CD4-positive, alpha-beta T cell treated with Interleukin-6 for 4 hours (primary cell): ENCODE results near the gene OSBPL10.

Source experiments
- DNase-seq: peaks from one replicate; pipeline ENCODE4 v3.0.0-alpha.2; 2020; ENCODE audit warnings: mixed read lengths

Gene OSBPL10

GRCh38 chr3:31648286-31648968 lies 332.6 kb downstream of the OSBPL10 start:
- no peak for DNase-seq

GRCh38 chr3:31645256-31645655 lies 335.8 kb downstream of the OSBPL10 start:
- DNase-seq = no peak

- no peak for DNase-seq
These were observed 341.2 kb downstream of the OSBPL10 start for GRCh38 chr3:31639828-31640227.

GRCh38 chr3:31636694-31637442 lies 344.2 kb downstream of the OSBPL10 start:
- no peak for DNase-seq

- no peak for DNase-seq
These were observed 345.0 kb downstream of the OSBPL10 start for GRCh38 chr3:31636049-31636448.

GRCh38 chr3:31635545-31635944 lies 345.5 kb downstream of the OSBPL10 start:
- no peak for DNase-seq

DNA sequence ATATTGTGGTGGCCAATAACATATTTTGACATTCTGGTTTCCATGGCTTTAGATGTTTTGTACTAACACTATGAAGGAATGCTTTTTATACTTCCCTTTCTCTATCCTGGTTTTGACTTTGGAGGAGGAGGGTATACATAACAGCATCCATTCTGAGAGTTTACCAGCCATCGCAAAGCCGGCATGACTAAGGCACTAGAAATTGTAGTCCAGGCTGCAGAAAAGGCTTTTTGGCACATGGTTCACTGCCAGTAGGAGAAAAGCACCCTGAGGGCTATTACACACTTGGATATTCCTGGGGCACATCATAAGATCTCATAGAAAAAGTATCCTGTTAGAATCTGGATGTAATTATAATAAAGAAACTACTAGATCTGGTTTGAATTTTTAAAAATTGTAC lies 346.6 kb downstream of the OSBPL10 start:
- DNase-seq = no peak

DNA sequence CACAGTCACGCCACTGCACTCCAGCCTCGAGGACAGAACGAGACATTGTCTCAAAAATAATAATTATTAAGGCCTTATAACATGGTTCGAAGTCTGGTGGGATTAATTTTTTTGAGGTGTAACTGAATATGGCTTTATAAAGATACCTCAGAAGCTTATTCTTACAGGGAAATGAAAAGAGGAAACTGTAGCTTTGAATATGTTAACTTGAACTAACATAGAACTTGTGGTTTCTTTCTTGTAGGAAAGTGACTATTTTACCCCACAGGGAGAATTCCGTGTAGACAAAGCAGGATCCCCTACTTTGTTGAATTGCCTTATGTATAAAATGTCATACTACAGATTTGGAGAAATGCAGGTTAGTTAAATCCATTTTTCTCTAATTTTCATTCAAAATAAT lies 352.0 kb downstream of the OSBPL10 start:
- DNase-seq = no peak

GRCh38 chr3:31625358-31625757 lies 355.7 kb downstream of the OSBPL10 start:
- DNase-seq = no peak

- no peak for DNase-seq
These were observed 356.9 kb downstream of the OSBPL10 start for GRCh38 chr3:31624083-31624709.

DNA sequence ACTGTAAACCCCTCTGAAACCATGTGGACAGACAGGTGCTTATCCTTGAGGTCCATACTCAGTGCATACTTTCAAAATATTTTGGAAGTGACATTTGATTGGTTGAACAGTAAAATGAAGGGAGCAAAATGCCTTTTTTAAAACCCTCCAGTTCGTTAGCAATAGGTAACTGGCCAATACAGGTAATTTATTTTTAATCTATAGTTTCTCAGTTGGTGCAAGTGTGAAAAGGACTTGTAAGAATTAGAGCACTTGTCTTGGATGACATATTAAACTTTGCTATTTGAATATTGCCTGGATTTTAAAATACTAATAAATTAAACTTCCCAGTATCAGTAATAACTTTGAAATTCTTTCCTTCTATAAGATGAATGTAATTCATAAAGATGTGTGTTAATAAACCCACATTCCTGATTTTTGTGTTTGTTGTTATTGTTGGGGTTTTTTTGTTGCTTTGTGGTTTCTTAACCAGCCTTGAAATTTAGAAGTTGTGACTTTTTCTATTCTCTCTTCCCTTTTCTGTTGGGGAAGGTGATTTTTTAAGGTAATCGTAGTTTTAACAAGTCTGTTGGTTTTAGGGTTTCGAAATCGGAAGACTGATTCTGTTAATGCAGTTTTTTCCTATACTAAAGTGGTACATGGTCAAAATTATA lies 358.3 kb downstream of the OSBPL10 start:
- DNase-seq = no peak

GRCh38 chr3:31621314-31621713 lies 359.7 kb downstream of the OSBPL10 start:
- no peak for DNase-seq

DNA sequence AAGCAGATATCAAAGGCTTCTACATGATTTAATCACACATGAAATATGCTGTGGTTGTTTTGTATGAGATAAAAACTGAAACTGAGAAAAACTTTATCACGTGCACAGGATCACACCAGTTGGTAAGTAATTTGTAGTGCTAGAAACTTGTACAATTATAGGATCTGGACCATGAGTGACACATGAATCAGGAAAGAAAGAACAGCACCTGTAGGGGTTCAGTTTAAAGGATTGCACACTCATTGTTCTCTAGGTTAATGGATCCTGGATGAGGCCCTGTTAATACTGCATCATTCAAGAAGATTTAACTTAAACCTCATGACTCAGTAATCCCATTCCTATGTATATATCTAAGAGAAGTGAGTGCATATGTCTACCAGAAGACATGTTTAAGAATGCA lies 360.4 kb downstream of the OSBPL10 start:
- DNase-seq = no peak

DNA sequence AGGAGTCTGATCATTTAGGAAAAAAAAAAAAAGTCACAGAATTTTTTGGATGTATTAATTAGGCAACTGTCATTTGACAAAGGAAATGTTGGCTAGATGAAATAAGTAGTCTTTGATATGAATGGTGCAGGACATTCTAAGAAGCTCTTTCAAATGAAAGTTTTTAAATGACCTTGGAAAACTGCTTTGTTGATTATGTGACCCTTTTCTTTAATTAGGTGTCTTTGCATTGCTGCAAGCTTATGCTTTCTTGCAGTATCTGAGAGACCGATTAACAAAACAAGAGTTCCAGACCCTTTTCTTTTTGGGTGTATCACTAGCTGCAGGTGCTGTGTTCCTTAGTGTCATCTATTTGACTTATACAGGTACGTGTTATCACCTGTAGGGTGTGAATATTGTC lies 364.4 kb downstream of the OSBPL10 start:
- no peak for DNase-seq

DNA sequence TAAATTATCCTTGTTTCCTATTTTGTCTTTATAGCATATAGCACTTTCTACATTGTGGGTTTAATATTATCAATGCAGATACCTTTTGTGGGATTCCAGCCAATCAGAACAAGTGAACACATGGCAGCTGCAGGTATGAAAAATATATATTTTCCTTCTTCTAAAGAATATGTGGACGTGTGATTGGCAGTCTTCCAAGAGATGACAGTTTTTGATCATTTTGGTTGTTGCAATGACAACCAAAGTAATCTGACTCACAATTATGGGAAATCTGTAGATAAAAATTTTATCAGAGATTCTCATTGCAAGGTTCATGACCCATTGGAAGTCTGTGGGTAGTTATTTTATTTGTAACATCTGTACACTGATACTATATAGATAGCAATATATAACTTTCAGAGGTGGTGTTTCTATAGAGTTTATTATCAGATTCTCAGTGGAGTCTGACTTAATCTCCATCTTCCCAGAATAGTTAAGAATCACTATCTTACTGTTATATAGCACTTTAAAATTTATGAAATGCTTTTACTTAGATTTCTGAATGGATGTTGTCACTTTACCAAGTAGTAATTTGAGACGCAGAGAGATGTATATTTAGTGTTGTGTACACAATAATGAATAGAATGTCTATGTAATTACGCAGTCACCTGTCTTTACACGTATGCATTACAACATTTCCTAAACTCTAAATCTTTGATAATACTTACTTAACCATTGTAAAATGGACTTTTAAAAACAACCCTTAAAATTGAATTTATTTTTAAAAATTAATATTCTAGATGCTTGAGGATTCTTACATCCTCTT lies 365.8 kb downstream of the OSBPL10 start:
- DNase-seq = no peak

DNA sequence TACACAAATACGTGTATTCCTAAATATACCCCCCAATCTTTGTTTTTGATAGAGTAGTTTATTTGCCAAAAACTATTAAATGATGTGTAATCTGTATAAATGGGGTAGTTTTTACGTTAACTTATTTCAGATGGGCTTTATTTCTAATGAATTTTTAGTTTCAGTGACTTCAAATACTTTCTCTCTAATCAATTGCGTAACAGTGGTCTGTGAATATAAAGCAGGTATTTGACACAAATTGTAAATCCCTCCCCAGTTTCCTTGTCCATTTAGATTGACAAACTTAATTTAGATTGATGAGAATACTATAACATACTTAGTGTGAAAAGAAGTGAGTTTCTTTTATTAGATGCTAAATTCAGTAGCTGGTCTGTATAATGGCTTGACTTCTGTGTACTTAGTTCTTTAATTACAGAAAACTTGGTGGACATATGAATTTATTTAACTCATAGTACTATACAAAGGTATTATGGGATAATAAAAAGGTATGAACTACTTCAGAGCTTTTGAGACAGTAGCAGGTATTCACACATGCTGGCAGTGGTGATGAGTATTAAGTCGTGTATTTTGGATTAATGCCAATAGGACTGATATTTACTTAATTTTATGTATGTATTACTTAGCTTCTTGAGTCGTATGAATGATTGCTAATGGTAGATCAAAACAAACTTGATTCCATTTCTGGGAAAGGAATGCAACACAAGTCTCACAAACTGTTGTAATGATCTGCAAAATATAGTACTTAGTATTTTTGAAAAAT lies 366.7 kb downstream of the OSBPL10 start:
- DNase-seq = no peak

- no peak for DNase-seq
These were observed 367.4 kb downstream of the OSBPL10 start for GRCh38 chr3:31613654-31614053.

DNA sequence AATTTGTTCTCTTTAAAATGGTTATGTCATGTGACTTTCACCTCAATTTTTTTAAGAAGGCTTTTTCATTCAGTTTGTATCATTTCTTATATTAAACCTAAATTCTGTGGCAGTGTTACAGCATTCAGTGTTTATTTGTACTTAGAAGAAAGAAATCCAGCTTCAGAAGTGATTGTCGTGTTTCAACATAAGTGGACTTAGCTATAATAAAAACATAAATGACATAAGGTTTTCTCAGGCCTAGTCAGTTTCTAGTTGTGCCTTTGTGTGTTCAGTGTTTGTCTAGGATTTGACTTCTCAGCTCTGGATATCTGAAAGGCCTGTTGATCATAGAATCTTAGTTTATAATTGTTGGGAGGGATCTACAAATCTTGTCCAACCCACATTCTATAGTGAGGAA lies 367.9 kb downstream of the OSBPL10 start:
- no peak for DNase-seq
